ENCODE measurements around the gene DPM2. TPM values are rescaled to one million over a fixed set of nuclear protein-coding genes. Genes with fewer than 3 reads are reported as not detected.
A peak's percentile ranks its signal among the peaks of the same experiment; 100 is the strongest.

DPM2 gene
- total and polyA plus RNA-seq, 2 experiments from 2014 or later = 36.6 to 92.4 TPM

DNA sequence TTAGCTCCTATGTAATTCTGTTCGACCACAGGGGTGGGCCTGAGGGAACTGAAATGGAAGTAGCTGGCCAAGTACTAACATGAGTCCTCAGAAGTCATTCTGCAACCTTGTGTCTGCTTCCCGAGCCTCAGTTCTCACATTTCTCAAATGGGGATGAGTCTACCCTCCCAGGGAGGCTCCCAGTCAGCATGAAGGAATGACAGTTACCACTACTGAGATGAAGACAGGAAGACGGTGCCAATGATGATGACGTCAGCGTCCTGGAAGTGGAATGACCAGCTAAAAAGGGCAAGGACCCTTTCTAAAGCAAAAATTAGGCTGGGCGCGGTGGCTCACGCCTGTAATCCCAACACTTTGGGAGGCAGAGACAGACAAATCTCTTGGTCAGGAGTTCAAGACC is 13.9 kb downstream of the DPM2 start (continued):
- TF ChIP-seq, protein P1, sequence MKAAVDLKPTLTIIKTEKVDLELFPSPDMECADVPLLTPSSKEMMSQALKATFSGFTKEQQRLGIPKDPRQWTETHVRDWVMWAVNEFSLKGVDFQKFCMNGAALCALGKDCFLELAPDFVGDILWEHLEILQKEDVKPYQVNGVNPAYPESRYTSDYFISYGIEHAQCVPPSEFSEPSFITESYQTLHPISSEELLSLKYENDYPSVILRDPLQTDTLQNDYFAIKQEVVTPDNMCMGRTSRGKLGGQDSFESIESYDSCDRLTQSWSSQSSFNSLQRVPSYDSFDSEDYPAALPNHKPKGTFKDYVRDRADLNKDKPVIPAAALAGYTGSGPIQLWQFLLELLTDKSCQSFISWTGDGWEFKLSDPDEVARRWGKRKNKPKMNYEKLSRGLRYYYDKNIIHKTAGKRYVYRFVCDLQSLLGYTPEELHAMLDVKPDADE (IDR thresholded peaks at IDR 0.05) = no peak
- TF ChIP-seq STAT1 (IDR thresholded peaks at IDR 0.05; ENCODE audit: unreplicated experiment) = no peak
- no peak for TF ChIP-seq NANOG (IDR thresholded peaks at IDR 0.05; ENCODE audit: borderline replicate concordance)

DNA sequence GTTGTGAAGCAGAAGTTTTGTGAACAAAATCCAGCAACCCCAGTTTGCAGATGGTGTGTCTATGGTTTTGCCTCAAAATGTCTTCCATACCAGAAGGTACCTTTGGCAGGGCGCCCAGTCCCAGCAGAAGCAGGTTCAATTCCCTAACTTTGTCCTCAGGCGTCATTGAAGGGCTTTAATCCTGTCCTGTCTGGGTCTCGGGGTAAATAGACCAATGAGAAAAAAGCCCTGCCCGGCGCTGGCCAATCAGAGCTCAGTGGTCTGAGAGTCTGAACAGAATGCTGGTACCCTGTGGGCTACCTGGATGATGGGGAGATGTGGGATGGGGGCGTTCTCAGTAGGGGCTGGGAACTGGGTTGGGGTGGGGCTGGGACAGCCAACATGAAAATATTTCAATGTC is 14.6 kb downstream of the DPM2 start:
- H3K27me3 ChIP-seq (ENCODE audit: insufficient read depth) = no peaks in the 10 kb centered on the region
- no peak overlapping the region for H3K4me2 ChIP-seq
- H3K9me2 ChIP-seq (ENCODE audit: insufficient read depth) = no peaks in the 10 kb centered on the region
- Mint-ChIP-seq H3K27ac (no peak overlapping the region), H3K4me1 (peaks cover 15% of the 10 kb centered on the region), H3K4me3 (no peak overlapping the region), H3K9me3 (no peaks in the 10 kb centered on the region), H3K27me3 (ENCODE audit: insufficient read depth, low read depth, poor library complexity) (peaks cover 18% of the 10 kb centered on the region), H3K36me3 (ENCODE audit: low read depth) (peaks cover 13% of the 10 kb centered on the region)
- H3K4me1 ChIP-seq (ENCODE audit: insufficient read depth) = no peaks in the 10 kb centered on the region; the same call in 1 of the 2 replicates
- no peak overlapping the region for H3K4me3 ChIP-seq
- H4K20me1 ChIP-seq (replicated peaks; ENCODE audit: insufficient read depth) = peaks cover 17% of the 10 kb centered on the region; the same call in 1 of the 2 replicates
- H3K79me2 ChIP-seq (replicated peaks; ENCODE audit: insufficient read depth) = no peaks in the 10 kb centered on the region
- peaks cover 4% of the 10 kb centered on the region; the same call in 1 of the 2 replicates for H3F3A ChIP-seq (replicated peaks; ENCODE audit: low read depth)
- H3K27ac ChIP-seq (ENCODE audit: low read depth) = no peak overlapping the region
- ATAC-seq (peak; percentile 4; the same call in 2 of the 3 replicates), DNase-seq (ENCODE audit: low spot score) (peak; percentile 61)
- no peaks in the 10 kb centered on the region for H3K36me3 ChIP-seq (ENCODE audit: insufficient read depth)
- H2AFZ ChIP-seq = no peak overlapping the region
- TF ChIP-seq, protein P2, sequence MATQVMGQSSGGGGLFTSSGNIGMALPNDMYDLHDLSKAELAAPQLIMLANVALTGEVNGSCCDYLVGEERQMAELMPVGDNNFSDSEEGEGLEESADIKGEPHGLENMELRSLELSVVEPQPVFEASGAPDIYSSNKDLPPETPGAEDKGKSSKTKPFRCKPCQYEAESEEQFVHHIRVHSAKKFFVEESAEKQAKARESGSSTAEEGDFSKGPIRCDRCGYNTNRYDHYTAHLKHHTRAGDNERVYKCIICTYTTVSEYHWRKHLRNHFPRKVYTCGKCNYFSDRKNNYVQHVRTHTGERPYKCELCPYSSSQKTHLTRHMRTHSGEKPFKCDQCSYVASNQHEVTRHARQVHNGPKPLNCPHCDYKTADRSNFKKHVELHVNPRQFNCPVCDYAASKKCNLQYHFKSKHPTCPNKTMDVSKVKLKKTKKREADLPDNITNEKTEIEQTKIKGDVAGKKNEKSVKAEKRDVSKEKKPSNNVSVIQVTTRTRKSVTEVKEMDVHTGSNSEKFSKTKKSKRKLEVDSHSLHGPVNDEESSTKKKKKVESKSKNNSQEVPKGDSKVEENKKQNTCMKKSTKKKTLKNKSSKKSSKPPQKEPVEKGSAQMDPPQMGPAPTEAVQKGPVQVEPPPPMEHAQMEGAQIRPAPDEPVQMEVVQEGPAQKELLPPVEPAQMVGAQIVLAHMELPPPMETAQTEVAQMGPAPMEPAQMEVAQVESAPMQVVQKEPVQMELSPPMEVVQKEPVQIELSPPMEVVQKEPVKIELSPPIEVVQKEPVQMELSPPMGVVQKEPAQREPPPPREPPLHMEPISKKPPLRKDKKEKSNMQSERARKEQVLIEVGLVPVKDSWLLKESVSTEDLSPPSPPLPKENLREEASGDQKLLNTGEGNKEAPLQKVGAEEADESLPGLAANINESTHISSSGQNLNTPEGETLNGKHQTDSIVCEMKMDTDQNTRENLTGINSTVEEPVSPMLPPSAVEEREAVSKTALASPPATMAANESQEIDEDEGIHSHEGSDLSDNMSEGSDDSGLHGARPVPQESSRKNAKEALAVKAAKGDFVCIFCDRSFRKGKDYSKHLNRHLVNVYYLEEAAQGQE (IDR thresholded peaks at IDR 0.05; ENCODE audit: unreplicated experiment) = no peak
- TF ChIP-seq, protein P3, sequence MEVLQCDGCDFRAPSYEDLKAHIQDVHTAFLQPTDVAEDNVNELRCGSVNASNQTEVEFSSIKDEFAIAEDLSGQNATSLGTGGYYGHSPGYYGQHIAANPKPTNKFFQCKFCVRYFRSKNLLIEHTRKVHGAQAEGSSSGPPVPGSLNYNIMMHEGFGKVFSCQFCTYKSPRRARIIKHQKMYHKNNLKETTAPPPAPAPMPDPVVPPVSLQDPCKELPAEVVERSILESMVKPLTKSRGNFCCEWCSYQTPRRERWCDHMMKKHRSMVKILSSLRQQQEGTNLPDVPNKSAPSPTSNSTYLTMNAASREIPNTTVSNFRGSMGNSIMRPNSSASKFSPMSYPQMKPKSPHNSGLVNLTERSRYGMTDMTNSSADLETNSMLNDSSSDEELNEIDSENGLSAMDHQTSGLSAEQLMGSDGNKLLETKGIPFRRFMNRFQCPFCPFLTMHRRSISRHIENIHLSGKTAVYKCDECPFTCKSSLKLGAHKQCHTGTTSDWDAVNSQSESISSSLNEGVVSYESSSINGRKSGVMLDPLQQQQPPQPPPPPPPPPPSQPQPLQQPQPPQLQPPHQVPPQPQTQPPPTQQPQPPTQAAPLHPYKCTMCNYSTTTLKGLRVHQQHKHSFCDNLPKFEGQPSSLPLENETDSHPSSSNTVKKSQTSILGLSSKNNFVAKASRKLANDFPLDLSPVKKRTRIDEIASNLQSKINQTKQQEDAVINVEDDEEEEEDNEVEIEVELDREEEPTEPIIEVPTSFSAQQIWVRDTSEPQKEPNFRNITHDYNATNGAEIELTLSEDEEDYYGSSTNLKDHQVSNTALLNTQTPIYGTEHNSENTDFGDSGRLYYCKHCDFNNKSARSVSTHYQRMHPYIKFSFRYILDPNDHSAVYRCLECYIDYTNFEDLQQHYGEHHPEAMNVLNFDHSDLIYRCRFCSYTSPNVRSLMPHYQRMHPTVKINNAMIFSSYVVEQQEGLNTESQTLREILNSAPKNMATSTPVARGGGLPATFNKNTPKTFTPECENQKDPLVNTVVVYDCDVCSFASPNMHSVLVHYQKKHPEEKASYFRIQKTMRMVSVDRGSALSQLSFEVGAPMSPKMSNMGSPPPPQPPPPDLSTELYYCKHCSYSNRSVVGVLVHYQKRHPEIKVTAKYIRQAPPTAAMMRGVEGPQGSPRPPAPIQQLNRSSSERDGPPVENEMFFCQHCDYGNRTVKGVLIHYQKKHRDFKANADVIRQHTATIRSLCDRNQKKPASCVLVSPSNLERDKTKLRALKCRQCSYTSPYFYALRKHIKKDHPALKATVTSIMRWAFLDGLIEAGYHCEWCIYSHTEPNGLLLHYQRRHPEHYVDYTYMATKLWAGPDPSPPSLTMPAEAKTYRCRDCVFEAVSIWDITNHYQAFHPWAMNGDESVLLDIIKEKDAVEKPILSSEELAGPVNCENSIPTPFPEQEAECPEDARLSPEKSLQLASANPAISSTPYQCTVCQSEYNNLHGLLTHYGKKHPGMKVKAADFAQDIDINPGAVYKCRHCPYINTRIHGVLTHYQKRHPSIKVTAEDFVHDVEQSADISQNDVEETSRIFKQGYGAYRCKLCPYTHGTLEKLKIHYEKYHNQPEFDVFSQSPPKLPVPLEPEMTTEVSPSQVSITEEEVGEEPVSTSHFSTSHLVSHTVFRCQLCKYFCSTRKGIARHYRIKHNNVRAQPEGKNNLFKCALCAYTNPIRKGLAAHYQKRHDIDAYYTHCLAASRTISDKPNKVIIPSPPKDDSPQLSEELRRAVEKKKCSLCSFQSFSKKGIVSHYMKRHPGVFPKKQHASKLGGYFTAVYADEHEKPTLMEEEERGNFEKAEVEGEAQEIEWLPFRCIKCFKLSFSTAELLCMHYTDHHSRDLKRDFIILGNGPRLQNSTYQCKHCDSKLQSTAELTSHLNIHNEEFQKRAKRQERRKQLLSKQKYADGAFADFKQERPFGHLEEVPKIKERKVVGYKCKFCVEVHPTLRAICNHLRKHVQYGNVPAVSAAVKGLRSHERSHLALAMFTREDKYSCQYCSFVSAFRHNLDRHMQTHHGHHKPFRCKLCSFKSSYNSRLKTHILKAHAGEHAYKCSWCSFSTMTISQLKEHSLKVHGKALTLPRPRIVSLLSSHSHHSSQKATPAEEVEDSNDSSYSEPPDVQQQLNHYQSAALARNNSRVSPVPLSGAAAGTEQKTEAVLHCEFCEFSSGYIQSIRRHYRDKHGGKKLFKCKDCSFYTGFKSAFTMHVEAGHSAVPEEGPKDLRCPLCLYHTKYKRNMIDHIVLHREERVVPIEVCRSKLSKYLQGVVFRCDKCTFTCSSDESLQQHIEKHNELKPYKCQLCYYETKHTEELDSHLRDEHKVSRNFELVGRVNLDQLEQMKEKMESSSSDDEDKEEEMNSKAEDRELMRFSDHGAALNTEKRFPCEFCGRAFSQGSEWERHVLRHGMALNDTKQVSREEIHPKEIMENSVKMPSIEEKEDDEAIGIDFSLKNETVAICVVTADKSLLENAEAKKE (CRISPR knock-in tag; IDR thresholded peaks at IDR 0.05) = no peak
- TF ChIP-seq ZNF114 (CRISPR knock-in tag; IDR thresholded peaks at IDR 0.05) (no peak), POLR2AphosphoS5 (IDR thresholded peaks at IDR 0.05; ENCODE audit: low read depth) (no peak), JUNB (IDR thresholded peaks at IDR 0.05; ENCODE audit: unreplicated experiment) (no peak), ZNF331 (CRISPR knock-in tag; IDR thresholded peaks at IDR 0.05; ENCODE audit: low read depth) (no peak), EZH2 (IDR thresholded peaks at IDR 0.05; ENCODE audit: low read depth, unreplicated experiment) (no peak), CREB1 (CRISPR knock-in tag; IDR thresholded peaks at IDR 0.05; ENCODE audit: low read depth) (no peak), EZH2phosphoT487 (IDR thresholded peaks at IDR 0.05; ENCODE audit: unreplicated experiment) (no peak)
- TF ChIP-seq, protein P1 (IDR thresholded peaks at IDR 0.05) = no peak
